Measurements from ENCODE around the gene PDE6G.

The PDE6G gene

GRCh38 chr17:81687770-81688541 is 31.6 kb upstream of the PDE6G start:
- DNase-seq, result no peak

GRCh38 chr17:81686614-81687013 is 30.3 kb upstream of the PDE6G start:
- no peak for DNase-seq

GRCh38 chr17:81685108-81685507 is 28.8 kb upstream of the PDE6G start:
- peak; percentile 73 for DNase-seq

GRCh38 chr17:81684442-81684911 is 28.1 kb upstream of the PDE6G start:
- DNase-seq, result no peak

GRCh38 chr17:81683584-81684441 is 27.5 kb upstream of the PDE6G start, which contains the start of the genes ARL16 and HGS:
ARL16 (minus strand) TSS chr17:81683797; CDS start chr17:81683753, 44 bp downstream.
HGS (plus strand) TSS chr17:81684011; CDS start chr17:81684067, 56 bp downstream.
- DNase-seq, result peak; percentile 98

GRCh38 chr17:81683208-81683583 is 26.9 kb upstream of the PDE6G start:
- DNase-seq, result no peak

- DNase-seq, result no peak
Observed at GRCh38 chr17:81682565-81683207, 26.3 kb upstream of the PDE6G start.

GRCh38 chr17:81681672-81682071 is 25.3 kb upstream of the PDE6G start:
- no peak for DNase-seq

GRCh38 chr17:81680150-81680549 is 23.8 kb upstream of the PDE6G start:
- no peak for DNase-seq

- DNase-seq, result no peak
Observed at GRCh38 chr17:81676906-81677305, 20.6 kb upstream of the PDE6G start.

GRCh38 chr17:81675515-81676221 is 19.3 kb upstream of the PDE6G start:
- peak; percentile 11 for DNase-seq

GRCh38 chr17:81673561-81674258 is 17.4 kb upstream of the PDE6G start:
- DNase-seq, result no peak

- no peak for DNase-seq
Observed at GRCh38 chr17:81672954-81673353, 16.6 kb upstream of the PDE6G start.

- no peak for DNase-seq
Observed at GRCh38 chr17:81672504-81672903, 16.2 kb upstream of the PDE6G start.

GRCh38 chr17:81667754-81668153 is 11.4 kb upstream of the PDE6G start:
- DNase-seq, result no peak

GRCh38 chr17:81666342-81667191 is 10.2 kb upstream of the PDE6G start, which contains the start of the genes CCDC137 and OXLD1:
CCDC137 (plus strand) TSS chr17:81666737; CDS start chr17:81666767, 30 bp downstream.
OXLD1 (minus strand) TSS chr17:81666605; CDS start chr17:81666577, 28 bp downstream.
- DNase-seq, result peak; percentile 95

GRCh38 chr17:81666092-81666341 is 9.7 kb upstream of the PDE6G start:
- DNase-seq, result no peak

- peak; percentile 17 for DNase-seq
Observed at GRCh38 chr17:81665205-81666091, 9.1 kb upstream of the PDE6G start.

GRCh38 chr17:81664051-81664470 is 7.7 kb upstream of the PDE6G start:
- no peak for DNase-seq

GRCh38 chr17:81662002-81662401 is 5.7 kb upstream of the PDE6G start:
- no peak for DNase-seq
